GM21576 (cell line): ENCODE measurements around the gene AKT1S1.
A peak's percentile ranks its signal among the peaks of the same experiment; 100 is the strongest.

ENCODE experiments used
- ATAC-seq: cut with Tn5 transposase; IDR thresholded peaks from one replicate; pipeline ENCODE4 v1.9.1; 2021; ENCODE audit warnings: mild to moderate bottlenecking, moderate library complexity; ENCODE audit not compliant: unreplicated experiment

The AKT1S1 gene

GRCh38 chr19:49908480-49909420 lies 31.6 kb upstream of the AKT1S1 start:
- ATAC-seq: no peak

DNA sequence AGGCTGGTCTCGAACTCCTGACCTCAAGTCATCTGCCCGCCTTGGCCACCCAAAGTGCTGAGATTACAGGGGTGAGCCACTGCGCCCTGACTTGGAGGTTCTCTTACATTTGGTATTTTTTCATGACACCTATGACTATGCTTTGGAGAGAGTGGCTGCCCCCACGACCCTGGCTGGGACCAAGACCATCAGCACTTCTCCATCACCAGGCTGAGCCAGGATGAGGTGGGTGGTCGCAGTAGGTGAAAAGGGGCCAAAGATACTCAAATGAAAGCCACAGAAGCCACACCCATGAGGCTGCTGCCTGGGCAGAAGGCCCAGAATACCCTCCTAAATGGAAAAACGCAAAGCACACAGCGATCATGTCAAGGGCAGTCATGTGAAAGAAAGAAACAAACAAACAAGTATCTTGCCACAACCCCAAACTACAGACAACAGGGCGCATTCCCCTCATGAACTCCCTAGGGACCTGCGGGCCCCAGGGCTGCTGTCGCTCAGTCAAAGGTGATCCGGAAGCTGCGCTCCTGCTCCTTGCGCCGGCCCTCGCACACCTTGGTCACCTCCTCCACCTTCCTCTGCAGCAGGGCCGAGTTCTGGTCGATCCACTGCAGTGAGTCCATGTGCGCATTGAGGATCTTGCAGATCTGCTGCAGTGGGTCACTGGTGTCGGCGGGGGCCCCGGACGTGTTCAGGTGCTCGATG lies 30.7 kb upstream of the AKT1S1 start:
- ATAC-seq: no peak

DNA sequence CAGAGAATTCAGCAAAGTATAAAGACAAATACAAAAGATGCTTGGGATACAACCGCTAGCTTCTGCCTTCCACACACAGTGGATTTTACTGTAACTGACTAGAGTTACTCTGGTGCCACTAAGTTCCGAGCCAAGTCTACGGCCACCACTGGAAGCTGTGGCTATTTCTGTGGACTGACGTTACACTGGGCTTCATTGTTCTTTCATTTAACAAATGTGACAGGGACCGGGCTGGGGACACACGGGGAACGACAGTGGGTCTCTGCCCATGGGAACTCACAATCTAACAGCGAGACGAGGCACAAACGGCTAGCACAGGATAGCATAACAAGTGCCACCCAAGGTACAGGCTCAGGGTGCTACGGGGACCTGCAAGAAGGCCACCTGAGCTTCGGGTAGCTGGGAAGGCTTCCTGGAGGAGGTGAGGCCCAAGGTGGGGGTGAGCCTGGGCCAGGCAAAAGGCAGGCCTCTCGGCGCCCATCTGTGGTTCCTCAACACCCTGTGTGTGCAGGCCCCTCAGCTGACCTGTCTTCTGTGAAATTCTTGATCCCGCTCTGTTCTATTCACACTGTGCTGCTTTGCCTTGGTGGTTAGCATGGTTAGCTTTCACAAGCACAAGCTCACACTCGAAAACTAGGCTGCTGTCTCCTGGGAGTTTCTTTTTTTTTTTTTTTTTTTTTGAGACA lies 29.9 kb upstream of the AKT1S1 start:
- no peak for ATAC-seq

DNA sequence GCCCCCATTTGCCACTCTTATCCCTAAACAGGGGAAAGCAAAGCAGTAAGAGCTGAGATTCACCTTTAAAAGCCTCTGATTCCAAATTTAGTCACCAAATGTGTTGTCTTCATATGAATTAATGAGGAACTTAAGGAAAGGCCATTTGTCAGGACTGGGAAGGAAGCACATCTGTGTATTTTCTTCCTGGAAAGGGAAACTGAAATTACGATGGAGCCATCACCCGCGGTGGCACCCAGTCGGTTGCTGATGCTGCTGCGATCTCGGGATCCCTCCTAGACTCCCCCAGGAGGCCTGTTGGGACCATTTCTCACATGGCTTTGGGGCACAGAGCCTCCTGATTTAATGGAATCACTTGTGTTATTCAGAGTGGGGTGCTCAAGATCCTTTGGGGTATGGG lies 27.0 kb upstream of the AKT1S1 start:
- ATAC-seq: no peak

DNA sequence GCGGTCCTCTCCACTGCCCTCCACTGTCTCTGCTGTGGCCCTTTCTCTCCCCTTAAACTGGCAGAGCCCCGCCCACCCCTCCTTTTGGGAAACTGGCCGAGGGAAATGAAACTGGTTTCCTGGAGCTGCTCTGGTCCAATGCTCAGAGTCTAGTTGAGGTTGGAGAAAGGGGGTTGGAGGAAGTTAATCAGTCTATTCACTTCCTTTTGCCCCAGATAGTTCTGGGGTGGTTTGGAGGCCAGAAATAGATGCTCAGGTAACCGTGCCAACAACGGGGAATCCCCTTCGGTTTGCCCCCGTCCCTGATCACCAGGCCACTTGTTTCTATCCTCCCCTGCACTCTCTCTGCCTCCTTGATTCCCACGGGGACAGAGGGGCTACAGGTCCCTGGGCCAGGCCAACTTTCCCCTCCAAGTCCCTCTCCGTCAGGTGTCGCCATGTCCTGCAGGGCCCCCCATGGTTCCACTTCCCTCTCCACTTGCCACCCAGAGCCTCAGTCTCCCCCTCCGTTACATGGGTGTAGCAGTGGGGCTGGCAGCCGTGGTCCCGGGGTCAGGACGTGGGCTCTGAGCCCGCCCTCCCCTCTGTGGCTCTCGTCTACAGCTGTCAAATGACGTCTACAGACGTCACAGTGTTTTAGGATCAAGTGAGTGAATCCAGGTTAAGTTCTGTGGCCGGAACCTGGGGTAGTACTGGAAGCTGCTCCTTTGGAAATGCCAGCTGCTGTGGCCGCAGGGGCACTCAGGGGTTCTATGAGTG lies 19.9 kb upstream of the AKT1S1 start, which contains the start of gene IL4I1:
Gene IL4I1, minus strand, starts transcription at position 25 of the 759 bp plus-strand sequence. CDS start 727 bp downstream, outside the sequence.
- ATAC-seq: peak; percentile 60

DNA sequence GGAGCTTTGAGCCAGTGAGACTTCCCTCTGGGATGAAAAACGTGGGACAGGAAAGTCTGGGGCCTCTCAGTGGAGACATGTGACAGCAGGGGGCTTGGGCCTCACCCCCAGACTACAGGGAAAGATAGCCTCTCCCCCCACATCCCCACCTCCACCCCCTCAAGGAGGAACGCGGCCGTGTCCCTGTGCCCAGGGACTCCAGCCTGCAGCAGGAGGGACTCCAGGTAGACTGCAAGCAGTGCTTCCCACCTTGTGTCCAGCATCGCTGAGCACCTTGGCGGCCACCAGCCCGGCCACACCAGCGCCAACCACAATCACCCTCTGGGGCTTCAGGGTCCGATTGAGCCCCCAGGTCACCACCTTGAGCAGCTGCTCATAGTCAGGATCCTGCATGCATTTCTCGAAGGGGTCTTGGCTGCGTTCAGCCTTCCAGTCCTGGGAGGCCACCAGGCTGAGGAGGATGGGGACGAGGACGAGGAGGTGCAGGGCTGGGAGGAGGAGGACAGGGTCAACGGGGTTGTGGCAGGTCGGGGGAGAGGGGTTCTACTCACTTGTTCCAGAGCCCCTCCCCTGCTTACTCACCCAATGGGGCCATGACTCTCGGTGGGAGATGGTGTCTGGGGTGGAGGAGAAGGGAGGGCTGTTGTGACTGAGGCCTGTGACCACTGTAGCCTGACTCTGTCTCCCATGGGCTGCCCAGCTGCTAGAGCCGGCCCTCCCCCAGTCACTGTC lies 18.6 kb upstream of the AKT1S1 start:
- ATAC-seq: no peak

GRCh38 chr19:49894879-49895565 lies 17.9 kb upstream of the AKT1S1 start:
- no peak for ATAC-seq

- ATAC-seq: no peak
Observed at GRCh38 chr19:49894011-49894664, 17.0 kb upstream of the AKT1S1 start.

GRCh38 chr19:49892716-49893115 lies 15.6 kb upstream of the AKT1S1 start:
- ATAC-seq: no peak

DNA sequence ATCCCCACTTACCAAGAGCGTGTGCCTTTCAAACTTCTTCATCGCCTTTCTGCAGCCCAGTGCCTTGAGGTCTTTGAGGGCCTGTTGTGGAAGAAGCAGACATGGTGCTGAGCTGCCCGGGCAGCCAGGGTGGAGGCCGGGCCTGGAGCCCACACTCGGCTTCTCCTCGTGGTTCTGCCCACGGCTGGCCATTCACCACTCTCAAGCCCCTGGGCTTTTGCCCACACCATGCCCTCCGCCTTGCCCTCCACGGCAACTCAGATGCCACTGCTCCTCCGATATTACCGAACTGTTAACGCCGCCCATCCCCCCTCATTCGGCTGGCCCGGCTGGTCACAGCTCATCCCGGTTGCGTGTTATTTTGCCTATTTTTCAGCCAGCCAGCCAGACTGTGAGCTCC lies 14.2 kb upstream of the AKT1S1 start:
- ATAC-seq: no peak

DNA sequence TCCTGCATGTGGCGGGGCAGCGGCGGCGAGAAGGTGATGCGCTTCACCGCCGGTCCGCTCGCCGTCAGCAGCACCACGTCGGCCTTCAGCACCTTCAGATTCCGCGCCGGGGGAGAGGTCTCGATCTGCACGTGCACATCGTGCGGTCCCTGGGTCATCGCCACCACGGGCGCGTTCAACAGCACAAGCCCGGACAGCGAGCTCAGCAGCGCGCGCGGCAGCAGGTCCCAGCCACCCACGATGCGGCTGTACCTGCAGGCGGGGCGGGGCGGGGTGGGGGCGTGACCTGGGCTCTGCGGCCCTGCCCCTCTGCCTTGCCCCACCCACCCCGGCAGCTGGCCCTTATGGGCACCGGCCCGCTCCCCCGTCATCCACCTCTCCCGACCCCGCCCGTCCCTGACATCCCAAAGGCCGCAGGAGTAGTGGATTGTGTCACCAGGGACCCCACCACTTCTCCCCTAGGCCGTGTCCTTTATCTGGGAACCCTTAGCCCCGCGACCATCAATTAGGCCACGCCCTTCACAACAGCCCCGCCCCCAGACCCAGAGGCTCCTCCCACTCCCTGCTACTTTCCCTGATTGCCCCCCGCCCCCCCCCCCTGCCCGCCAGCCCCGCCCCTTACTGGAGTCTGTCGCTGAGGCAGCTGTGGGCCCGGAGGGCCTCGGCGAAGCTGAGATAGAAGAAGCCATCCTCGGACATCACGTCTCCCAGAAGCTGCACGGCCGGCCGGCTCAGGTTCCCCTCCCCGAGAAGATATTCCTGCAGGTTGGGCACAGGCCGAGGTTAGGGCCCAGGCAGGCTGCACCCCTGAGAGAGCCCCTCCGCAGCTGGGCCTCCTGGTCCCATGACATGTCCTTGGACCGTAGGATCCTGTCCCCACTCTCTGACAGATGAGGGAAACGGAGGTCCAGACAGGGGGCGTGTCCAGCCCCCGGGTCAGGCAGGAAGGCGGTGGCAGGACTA lies 13.5 kb upstream of the AKT1S1 start:
- no peak for ATAC-seq

DNA sequence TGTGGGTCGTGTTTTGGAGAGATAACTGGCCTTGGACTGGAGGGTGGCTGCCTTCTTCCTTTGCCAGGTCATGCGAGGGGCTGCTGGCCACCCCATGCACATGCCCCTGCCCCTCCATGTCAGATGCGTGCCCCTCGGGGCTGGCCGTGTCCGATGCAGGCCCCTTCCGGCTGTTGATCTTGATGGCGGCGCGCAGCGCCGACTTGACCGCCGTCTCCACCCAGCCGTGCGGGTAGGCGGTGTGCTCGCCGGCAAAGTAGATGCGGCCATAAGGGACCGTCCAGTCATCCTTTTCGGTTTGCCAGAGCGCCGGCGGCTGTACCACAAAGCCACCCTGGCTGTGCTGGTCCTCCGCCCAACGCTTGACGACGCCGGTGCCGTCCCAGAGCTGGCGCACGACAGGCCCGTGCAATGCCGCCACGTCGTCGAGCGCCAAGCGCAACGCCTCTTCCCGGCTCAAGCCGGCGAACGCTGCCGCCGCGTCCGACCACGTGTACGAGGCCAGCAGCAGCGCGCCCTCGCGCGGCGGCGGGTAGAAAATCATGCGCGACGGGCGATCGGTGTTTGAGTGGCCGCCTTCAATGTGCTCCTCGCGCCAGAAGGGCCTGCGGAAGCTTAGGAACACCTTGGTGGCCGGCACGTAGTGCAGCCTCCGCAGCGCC lies 12.7 kb upstream of the AKT1S1 start:
- no peak for ATAC-seq

- ATAC-seq: no peak
Observed at GRCh38 chr19:49889038-49889686, 12.0 kb upstream of the AKT1S1 start.

DNA sequence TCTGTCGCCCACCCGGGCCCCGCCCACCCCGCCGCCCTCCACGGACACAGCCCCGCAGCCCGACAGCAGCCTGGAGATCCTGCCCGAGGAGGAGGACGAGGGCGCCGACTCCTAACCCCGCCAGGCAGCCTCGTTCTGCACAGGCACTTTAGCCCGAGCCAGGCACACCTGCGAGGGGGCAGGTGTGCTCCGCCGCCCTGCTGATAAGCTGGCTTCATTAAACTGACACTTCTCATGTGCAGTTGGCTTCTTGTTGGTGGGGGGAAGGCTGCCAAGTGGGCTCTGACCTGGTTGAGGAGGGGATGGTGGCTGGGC lies 11.3 kb upstream of the AKT1S1 start:
- no peak for ATAC-seq

GRCh38 chr19:49887665-49888509 lies 10.7 kb upstream of the AKT1S1 start:
- ATAC-seq: no peak

DNA sequence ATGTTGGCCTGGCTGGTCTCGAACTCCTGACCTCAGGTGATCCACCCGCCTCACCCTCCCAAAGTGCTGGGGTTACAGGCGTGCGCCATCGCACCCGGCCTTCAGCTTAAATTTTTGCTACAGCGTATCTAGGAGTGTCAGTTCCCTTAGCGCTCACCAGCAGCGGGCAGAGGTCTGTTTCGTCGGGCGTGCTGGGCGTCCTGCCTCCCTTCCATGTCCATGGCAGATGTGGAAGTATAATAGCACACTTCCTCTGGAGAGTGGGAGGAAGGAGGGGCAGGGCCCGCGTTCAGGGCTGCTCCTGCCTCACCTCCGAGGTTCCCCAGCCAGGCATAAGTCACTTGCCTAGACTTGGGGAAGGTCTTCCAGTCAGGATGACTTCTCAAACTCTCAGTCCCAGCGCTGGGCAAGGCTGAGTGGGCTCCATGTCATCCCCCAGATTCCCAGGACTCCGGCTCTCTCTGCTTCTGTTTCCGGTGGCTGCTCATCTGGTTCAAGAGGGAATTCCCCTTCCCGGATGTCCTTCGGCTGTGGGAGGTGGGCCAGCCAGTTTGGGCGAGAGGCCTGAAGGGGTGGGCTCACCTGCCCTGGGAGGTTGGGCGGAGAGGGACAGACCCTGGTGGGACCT lies 10.0 kb upstream of the AKT1S1 start:
- no peak for ATAC-seq
